ENCODE data around the gene SLC13A3.

- TF ChIP-seq CTCF (IDR thresholded peaks at IDR 0.05; ENCODE audit: insufficient read depth, low read length, poor library complexity, severe bottlenecking) (no peak), EZH2phosphoT487 (conservative IDR thresholded peaks at IDR 0.05; ENCODE audit: low read length) (no peak)
Measured at GRCh38 chr20:46512943-46513844, 138.1 kb downstream of the SLC13A3 start, which contains the start of gene ZNF334.
